ENCODE results near the gene SORCS1.

SORCS1 gene

GRCh38 chr10:106917452-106918055 is 247.0 kb downstream of the SORCS1 start:
- DNase-seq (ENCODE audit: extremely low read depth, low read depth) = no peak
- no peak overlapping the region for H3K4me3 ChIP-seq (replicated peaks; ENCODE audit: low read depth, low read length)
- no peak for TF ChIP-seq CTCF (IDR thresholded peaks at IDR 0.05; ENCODE audit: low read depth, low read length, missing control alignments)

- DNase-seq (ENCODE audit: extremely low read depth, low read depth) = no peak
- H3K4me3 ChIP-seq (replicated peaks; ENCODE audit: low read depth, low read length) = no peak overlapping the region
- TF ChIP-seq CTCF (IDR thresholded peaks at IDR 0.05; ENCODE audit: low read depth, low read length, missing control alignments) = no peak
Observed at GRCh38 chr10:106914016-106914415, 250.5 kb downstream of the SORCS1 start.

DNA sequence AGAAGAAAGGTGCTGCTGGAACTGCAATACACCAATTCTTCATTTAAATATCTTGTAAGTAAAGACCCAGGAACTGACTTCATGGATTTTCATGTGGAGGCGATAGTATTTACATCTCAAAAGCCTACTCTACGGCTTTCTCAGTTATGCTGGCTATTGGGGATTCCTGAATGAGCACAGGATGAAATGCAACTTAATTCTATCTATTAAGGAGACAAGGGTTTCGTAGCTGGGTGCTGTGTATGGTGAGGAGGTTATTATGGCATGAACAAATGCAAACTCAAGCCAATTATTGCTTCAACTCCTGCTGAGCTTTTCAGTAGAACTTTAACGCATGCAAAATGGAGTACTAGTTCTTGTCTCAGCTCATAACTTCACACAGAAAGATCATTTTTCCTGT is 251.2 kb downstream of the SORCS1 start:
- no peak for TF ChIP-seq CTCF (IDR thresholded peaks at IDR 0.05; ENCODE audit: low read depth, low read length, missing control alignments)
- no peak overlapping the region for H3K4me3 ChIP-seq (replicated peaks; ENCODE audit: low read depth, low read length)
- no peak for DNase-seq (ENCODE audit: extremely low read depth, low read depth)

- TF ChIP-seq CTCF (IDR thresholded peaks at IDR 0.05; ENCODE audit: low read depth, low read length, missing control alignments) = no peak
- no peak for DNase-seq (ENCODE audit: extremely low read depth, low read depth)
- no peak overlapping the region for H3K4me3 ChIP-seq (replicated peaks; ENCODE audit: low read depth, low read length)
Observed at GRCh38 chr10:106911096-106911495, 253.4 kb downstream of the SORCS1 start.

DNA sequence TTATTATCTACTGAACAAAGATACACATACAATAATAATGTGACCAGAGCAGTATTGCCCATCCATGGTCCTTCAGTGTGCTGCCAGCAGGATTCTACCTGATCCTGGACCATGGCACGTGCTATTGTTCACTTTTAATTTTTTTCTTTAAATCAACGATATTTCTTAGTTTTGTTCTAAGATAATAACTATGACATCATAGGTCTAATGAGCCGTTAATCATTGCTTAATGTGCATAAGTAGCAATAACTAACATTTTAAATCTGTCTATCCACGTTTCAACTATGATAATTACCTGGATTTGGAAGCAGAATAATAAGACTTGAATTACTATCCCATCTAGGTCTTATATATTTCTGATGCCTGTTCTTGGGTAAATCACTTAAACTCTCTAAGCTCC is 253.8 kb downstream of the SORCS1 start:
- TF ChIP-seq CTCF (IDR thresholded peaks at IDR 0.05; ENCODE audit: low read depth, low read length, missing control alignments) = no peak
- DNase-seq (ENCODE audit: extremely low read depth, low read depth) = no peak
- no peak overlapping the region for H3K4me3 ChIP-seq (replicated peaks; ENCODE audit: low read depth, low read length)

GRCh38 chr10:106908225-106908624 is 256.3 kb downstream of the SORCS1 start:
- TF ChIP-seq CTCF (IDR thresholded peaks at IDR 0.05; ENCODE audit: low read depth, low read length, missing control alignments) = no peak
- no peak for DNase-seq (ENCODE audit: extremely low read depth, low read depth)
- no peak overlapping the region for H3K4me3 ChIP-seq (replicated peaks; ENCODE audit: low read depth, low read length)

DNA sequence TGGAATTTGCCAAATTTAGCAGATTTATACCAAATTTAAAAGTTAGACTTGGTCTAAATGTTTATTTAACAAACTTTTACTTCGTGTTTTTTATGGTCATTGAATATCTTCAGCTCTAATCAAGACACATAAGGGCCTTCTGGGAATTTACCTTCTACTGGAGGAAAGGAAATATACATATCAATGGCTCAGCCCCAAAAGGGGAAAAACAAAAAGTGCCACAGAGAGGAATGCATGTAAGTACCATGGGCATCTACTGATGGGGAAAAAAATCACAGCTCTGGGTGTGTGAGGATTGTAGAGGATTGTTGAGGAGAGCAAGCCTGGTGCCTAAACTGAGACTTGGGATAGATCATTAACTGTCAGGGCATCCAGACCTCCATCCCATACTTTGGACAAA is 260.3 kb downstream of the SORCS1 start:
- no peak overlapping the region for H3K4me3 ChIP-seq (replicated peaks; ENCODE audit: low read depth, low read length)
- no peak for DNase-seq (ENCODE audit: extremely low read depth, low read depth)
- TF ChIP-seq CTCF (IDR thresholded peaks at IDR 0.05; ENCODE audit: low read depth, low read length, missing control alignments) = no peak
